ENCODE data around the gene VIT.

Gene VIT

DNA sequence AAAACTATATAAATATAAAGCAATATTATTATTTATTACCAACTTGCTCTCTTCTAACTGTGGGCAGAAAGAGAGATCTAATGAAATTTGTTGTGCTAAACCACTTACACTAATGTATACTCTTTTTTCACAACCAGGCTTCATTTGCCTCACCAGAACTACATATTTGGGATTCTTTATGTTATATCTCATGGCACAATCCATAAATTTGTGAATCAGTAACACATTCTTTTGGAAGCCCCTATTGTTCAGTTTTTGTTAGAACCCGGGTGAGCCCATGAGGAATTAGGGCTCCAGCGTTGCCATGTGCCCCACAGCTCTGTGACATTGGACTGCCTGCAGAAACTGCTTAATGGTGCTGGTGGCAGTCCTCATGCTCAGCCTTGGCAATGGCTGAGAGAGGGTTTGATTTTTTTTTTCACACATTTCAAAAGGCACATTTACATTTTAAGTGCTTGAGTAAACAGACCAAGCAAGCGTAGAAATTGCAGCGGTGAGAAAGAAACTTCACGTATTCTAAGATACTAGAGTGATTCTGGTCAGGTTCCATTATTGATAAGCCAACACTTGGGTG lies 15.3 kb downstream of the VIT start:
- DNase-seq: peak; percentile 10

DNA sequence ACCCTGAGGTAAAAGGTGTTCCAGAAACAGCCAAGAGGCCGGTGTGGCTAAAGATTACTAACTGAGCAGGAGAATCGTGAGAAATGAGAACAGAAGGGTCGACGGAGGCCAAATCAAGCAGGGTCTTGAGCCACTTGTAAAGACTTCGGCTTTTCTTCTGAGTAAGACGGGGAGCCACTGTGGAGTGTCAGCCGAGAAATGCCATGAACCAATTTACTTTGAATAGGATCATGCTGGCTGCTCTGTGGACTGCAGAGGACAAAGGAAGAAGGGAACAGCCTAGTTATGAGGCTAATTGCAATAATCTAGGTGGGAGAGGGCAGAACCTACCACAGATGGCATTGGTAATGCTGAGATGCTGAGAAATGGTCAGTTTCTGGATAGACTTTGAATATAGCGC lies 16.8 kb downstream of the VIT start:
- DNase-seq: no peak

DNA sequence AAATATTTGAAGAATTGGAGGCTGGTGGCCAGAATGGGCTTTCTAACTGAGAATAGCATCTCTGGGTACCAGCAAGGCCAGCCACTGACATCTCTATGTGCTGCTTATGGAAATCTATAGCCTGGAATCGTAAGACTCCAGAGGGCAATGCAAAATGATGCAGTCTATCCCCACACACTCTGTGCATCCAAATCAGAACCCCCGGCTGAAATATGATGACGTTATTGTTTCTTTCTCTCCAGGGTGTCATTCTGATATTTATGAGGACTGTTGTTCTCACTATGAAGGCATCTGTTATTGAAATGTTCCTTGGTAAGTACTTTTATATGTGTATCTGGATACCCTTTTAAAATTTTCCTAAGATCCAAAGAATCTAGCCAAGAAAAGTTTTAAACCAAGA lies 19.6 kb downstream of the VIT start:
- DNase-seq: no peak

DNA sequence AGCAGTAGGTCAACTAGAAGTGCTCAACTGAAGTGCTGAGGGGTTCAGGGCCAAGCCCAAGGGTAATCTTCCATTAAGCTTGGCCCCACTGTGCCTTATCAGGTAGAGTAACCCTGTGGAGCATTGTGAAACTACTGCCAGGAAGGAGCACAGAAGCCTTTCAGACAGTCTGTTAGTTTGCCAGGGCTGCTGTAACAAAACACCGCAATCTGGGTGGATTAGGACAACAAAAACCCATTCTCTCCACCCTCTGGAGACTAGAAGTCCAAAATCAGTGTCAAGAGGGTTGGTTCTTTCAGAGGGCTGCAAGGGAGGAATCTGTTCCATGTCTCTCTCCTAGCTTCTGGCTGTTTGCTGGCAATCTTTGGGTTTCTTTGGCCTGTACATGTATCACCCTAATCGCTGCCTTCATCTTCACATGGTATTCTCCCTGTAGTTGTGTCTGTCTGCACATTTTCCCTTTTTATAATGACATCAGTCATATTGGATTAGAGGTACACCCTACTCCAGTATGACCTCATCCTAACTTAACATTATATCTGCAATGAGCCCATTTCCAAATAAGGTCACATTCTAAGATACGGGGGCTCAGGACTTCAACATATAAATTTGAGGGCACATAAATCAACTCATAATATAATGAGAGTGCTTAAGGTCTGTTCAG lies 21.2 kb downstream of the VIT start:
- DNase-seq: no peak

DNA sequence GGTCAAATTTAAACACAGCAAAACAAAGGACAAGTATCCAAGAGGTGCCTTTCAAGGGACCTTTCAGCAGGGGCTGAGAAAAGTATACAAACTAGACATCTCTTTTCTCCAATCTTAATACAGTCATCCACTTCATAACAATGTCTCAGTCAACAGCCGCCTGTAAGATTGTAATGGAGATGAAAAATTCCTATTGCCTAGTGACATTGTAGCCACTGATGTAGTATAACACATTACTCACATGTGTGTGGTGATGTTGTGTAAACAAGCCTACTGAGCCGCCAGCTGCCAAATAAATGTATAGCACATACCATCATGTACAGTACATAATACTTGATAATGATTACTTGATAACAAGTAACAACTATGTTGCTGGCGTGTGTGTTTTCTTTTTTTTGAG lies 31.0 kb downstream of the VIT start:
- DNase-seq: no peak

DNA sequence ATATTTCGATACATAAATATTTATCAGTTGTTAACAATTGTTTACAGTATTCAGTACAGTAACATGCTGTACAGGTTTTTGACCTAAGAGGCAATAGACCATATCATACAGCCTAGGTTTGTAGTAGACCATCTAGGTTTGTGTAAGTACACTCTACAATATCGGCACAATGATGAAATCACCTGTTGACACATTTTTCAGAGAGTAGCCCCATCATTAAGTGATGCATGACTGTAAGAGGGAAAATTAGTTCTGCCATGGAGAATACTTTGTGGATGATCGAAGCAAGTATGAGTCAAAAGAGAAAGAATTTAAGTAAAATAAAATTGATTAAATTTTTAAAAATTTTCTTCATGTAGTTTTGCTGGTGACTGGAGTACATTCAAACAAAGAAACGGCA lies 32.6 kb downstream of the VIT start:
- DNase-seq: peak; percentile 59

DNA sequence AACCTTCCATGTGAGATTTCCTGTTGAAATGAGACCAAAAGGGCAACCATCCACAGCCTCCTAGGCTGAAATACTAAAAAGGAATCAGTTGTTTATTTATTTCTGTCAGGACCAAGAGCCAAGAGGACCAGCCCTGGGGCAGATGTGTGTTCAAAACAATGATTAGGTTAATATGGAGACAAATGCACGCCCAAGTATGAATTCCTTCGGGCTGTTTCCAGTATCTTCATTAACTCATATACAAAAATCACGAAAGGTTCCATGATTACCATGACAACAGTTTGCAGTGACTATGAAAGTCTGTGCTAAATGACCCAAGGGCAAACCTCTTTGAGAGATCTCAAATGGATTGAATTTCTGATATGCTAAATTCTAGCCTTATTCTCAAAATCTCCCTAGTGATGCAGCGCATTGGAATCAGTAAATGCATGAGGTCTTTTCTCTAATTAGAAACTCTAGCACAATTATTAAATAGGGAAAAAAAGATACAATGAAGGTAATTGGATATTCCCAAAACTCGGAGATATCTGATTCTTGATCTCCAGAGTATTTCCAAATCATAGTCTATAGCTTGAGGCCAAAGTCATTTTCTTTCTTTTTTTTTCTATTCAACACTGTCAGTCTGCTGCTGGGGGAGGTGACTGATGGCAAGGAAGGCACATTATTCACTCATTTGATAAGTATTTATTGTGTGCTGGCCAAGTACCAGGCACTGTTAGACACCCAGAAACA lies 35.6 kb downstream of the VIT start:
- DNase-seq: no peak

DNA sequence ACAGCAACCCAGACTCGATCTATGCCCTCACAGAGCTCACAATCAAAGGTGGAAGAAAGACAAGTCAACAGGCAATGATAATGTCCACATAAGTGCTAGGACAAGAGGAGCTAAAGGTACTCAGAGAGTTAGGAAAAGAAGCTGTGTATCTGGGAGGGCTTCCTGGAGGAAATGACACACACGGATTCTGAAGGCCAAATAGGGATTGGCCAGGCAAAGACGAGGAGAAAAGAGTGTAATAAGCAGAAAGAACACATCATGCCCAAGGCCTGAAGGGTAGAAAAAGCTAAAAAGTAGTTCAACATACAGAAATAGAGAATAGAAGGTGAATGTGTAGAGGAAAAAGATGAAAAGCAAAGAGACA lies 36.1 kb downstream of the VIT start:
- no peak for DNase-seq

DNA sequence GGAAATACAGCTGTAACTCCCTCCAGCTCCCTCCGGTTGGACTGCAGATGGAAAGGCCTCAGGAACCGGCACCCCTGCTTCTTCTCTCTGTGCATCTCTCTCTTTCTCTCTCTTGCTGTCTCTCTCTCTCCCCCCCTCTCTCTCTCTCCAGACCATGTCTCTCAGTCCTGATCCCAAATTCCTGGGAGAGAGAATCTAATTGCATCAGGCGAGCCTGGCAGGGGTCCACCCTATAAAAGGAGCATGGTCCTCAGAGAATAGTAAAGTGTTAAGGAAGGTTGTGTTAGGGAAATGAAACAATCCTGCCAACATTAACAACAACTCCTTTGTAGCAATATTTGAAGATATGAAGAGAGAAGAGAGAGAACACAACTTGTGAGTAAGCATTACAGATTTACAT lies 36.7 kb downstream of the VIT start:
- no peak for DNase-seq

DNA sequence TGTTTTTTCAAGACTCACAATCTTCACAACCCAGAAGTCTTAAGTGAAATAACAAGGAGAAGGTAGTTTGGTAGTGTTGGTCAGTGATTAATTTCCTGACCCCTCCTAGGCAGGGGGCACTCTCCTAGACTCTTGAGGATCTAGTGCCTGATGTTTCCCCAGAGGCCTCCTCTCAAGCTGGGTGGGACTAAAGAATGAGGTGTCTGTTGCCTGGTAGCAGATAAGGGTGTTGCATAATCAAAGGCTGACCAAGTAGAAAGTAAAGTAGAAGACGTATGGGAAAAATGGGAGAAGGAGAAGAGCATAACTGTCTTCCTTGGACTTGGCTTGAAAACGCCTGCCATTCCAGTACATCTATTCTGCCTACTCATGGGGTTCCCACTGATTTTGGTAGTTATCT lies 37.8 kb downstream of the VIT start:
- no peak for DNase-seq

DNA sequence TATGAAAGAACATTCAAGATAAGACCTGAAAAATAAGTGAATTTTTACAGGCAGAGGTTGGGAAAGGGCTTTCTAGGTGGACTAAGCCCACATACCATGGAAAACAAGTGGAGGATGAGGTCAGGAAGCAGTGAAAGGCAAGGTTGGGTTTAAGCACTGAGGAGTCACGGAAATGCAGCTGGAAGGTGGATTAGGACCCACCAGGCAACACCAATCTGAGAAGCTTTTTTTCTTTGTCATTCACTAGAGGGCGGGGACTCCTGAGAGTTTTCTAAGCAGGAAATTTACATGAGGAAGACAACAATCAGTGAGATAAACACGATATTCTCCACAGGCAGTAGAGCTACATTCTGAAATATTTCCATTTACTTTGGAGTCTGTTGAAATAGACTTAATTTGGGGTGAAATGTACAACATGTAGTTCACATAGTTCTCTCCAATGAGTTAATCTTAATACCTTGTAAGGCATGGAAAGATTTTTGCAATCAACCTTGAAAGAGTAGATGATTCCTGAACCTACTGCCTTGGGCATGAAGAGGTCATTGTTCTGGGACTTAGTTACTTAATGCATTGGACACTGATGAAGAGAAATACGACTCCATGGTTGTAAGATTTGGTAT lies 40.7 kb downstream of the VIT start:
- no peak for DNase-seq

DNA sequence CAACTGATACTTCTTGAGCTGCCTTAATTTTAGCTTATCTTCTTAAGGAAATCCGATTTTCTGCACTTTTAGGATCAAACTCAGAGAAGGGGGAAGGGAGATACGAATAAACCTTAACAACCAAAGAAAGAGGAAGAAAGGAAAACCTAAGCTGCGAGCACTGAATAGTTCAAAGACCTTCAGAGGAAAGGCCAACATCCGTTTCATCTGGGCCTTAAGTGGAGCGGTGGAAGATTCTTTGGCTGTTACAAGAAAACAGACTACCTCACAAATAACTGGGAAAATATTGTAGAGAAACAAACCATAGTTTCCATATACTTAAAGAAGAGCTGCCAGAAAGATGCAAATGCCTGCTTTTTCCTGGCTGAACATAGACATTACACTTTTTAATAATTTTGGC lies 43.6 kb downstream of the VIT start:
- no peak for DNase-seq

DNA sequence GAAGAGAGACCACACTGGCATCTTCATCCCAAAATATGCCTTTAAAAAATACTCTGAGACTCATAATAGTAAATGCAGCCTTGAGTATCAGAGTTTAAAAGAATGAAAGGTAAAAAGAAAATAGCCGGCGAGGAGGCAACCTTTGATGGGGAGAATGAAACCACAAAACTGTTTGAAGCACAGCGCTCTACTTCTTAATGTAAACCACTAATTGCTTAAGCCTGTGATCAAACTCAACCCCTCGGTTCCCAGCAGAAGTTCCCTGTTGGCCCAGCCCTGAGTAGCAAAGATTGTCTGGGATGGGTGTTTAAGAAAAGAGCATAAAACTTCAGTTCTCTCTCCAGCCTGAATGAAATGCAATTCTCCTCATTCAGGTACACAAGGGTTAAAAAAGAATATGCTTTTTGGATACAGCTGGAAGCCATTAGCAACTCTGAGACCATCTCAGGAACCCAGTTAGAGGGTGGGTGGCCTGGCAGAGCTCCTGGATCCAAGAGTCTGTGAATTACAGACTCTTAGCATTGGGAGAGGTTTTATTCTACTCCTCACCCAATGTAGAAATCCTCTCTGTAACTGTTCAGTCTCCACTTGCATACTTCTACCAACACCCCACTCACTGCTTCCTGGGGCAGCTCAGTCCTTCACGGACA lies 44.8 kb downstream of the VIT start:
- no peak for DNase-seq

DNA sequence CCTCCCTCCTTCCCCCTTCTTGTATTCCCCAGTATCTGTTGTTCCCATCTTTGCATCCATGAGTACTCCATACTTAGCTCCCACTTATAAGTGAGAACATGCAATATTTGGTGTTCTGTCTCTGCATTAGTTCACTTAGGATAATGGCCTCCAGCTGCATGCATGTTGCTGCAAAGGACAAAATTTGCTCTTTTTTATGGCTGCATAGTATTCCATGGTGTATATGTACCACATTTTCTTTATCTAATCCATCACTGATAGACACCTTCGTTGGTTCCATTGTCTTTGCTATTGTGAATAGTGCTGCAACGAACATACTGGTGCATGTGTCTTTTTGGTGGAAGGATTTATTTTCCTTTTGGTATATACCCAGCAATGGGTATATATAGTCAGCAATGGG lies 47.4 kb downstream of the VIT start:
- DNase-seq: no peak

DNA sequence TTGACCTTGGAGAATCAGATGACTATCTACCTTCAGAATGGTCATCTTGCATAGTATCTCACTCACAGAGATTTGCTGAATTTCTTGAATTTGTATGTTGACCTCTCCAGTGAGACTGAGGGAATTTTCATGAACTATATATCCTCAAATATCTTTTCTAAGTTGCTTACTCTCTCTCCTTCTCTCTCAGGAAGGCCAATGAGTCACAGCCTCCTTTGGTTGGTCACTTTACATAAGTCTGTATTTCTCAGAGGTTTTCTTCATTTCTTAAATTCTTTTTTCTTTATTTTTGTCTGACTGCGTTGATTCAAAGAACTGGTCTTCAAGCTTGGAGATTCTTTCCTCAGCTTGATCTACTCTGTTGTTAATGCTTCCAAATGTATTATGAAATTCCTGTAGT lies 51.7 kb downstream of the VIT start:
- no peak for DNase-seq

DNA sequence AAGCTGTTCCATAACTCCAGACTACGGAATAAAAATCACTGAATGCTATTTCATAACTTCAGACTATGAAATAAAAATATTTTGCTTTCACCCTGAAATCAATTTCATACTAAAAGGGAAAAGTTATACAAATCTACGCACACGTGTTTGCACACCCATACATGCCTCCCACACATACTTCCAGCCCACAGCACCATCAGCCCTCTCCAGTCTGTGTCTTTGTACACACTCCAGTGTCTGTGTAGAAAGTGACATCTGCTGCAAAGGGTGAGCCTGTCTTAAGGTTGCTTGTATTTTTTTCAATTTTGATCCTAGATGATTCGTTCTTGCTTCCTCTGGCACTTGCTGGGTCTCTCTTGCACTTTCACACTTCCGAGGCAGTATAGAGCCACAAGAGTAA lies 53.6 kb downstream of the VIT start:
- DNase-seq: no peak

DNA sequence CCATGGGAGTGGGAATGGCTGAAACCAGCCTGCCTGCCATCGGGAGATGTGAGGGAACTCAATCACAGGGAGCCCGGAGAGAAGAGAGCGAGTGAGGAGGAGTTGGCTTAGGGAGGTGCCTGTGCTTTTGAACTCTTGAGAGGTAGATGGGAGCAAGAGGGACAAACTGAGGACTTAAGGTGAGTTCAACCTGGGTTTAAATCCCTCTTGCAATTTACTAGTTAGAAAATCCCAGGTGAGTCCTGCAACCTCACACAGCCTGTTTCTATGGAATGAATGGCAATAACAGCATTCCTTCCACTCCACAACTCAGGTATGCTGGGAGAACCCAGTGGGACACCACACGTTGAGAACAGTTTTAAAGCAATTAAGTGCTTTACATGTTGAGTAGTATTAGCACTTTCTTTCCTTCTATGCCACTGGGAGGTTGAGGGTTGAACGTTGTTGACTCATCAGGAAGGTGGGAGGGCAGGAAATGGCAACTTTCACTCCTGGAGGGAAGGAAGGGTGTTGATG lies 57.3 kb downstream of the VIT start:
- DNase-seq: no peak

DNA sequence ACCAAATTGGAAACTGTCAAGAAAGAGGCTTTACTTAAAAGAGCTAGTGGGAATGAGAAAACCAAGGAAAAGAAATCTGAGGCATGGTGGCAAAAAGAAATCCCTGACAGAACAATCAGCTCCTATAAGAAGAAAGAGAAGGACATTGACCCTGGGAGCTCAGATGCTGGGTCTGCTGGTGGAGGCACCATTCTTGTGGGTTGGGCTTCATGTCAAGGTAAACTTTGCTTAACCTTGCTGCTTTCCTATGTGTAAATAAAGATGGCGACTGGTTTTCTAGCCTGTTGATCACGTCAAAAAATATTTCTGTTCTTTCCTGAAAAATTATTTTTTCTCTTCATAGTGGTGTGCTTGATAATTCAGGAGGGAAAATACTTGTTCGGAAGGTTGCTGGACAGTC lies 58.1 kb downstream of the VIT start:
- DNase-seq: no peak

DNA sequence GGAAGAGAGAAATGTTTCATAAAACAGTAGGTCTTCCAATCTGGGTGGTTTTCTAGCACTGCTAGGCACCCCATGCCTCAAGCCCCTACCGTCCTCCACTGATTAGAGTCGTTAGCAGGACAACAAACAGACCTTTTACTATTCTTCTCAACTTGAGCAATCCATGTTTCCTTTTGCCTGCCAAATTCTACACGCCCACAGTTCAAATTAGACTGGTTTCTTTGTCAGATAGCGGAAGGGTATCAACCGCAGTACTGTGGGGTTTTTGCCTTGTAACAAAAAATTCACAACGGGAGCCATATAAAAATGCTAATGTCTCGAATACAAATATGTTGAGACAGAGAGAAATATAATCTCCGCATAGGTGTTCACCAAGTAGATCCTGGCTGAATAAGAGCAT lies 59.9 kb downstream of the VIT start:
- DNase-seq: no peak

DNA sequence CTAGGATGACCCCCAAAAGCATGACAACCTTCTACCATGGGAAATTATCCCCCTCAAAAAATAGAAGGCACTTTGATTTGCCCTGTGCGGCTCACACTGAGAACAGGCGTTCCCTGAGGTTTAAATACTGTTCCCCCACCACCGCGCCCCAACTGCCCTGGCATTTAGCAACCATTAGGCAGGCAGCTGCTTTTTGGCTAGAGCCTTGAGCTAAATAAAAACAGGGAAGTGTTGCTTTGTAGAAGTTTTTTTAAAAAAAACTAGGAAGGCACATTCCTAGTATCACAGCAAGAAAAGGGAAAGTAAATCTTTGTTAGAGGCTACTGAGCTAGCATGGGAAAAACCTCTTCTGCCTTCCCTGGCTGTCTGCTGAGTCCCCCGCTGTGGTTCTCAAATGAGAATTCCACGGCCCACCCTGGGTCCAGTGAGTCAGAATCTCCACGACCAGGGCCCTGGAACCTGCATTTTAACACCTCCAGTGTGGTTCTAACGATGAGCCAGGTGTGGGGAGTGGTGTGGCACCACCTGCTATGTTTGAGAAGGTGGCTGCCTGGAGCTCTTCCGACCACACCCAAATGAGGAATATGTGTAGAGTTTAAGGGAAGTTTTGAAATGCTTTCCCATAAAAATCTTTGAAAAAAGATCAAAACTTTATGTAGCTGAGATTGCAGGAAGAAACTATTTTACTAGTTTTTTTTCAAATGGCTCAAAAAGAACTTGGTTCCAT lies 66.4 kb downstream of the VIT start:
- no peak for DNase-seq

DNA sequence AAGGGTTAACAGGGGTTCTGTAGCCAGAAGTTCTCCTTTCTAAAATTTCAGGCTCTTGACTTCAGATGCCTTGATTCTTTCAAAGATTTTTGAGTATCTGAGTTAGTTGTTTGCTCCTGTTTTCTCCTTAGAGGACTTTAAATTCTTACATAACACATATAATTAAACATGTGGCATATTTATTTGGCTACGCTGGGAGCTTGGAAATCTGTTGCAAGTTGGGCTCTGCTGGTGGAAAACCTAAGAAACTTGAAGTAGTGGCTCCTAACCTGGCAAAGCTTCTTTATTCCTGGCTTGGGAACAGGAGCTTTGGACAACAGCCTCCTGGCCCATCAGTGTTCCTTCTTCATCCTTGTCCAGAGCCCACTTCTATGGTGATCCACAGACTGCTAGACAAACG lies 72.6 kb downstream of the VIT start:
- DNase-seq: no peak

DNA sequence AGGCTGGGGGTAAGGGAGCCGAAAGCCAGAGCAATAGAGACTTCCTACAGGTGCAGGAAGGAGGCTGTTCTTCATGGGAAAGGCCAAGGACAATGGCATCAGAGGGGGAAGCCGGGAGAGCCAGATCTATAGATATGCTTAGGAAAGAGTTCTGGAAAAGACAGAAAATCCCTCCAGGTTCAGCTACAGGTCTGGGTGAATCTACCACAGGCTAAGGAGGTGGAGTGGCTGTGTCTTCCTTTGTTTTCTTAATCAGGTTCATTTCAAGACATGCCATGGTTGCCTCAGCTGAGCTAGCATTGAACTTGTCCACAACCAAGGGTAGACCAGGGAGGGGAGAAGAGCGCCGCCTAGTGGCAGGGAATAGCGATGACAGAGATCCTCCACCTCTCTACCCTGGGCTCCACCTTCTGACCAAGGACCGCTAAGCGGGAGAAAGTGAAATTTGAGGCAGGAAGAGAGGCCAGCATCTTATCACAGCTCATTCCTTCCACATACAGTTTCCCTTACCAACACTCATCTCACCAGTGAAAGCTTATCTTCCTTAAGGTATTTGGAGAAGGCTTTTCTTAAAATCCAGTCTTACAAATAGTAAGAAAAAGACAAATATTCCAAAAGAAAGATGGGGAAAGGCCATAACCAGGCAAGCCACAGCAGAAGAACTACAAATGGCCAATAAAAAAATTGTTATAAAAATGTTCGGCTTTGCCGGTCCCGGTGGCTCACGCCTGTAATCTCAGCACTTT lies 74.2 kb downstream of the VIT start:
- peak; percentile 63 for DNase-seq
